GM18526 (cell line): ENCODE results near the gene OR52D1.

ENCODE experiments used
- POLR2A ChIP-seq: IDR thresholded peaks from 3 replicates; pipeline ENCODE4 v1.6.1; 2011; ENCODE audit not compliant: insufficient read length; ENCODE audit errors: extremely low read depth

OR52D1 gene

DNA sequence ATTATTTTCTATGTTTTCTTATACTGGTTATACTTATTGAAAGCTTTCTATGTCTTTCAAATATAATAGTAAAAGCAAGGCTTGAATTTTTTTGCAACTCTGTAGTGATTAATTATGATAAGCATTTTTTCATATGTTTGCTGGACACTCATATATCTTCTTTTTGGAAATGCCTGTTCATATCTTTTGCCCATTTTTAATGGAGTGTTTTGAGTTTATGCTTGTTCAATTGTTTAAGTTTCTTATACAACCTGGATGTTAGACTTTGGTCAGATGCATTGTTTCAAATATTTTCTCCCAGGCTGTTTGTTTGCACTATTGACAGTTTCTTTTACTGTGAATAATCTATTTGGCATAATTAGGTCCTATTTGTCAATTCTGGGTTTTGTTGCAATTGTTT, 48.0 kb downstream of the OR52D1 start:
- TF ChIP-seq POLR2A, result no peak
